ENCODE measurements around the gene SEMA3C.

- TF ChIP-seq EZH2phosphoT487 (IDR thresholded peaks at IDR 0.05; ENCODE audit: borderline replicate concordance, low read length) (no peak), CTCF (IDR thresholded peaks at IDR 0.05; ENCODE audit: low read depth, low read length, poor library complexity, severe bottlenecking) (no peak)
Observed at GRCh38 chr7:80841423-80841955, 77.4 kb downstream of the SEMA3C start.

Data from DOHH2 (cell line).